Measurements from ENCODE around the gene FRAS1.

DNA sequence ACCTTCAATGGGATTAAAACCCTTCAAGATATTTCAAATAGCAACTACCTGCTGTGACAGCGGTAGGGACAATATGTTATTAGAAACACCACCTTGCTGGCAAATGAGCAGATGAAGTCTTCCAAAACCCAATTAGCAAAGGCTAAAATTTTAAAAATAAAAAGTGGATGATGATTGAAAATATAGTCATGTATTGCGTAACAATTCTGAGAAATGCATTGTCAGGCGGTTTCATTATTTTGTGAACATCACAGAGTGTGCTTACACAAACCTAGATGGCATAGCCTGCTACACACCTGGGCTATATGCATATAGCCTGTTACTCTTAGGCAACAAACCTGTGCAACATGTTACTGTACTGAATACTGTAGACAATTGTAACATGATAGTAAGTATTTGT, 403.2 kb downstream of the FRAS1 start:
- TF ChIP-seq EZH2 (IDR thresholded peaks at IDR 0.05) (no peak), POLR2AphosphoS5 (IDR thresholded peaks at IDR 0.05; ENCODE audit: borderline replicate concordance, low read depth, low read length) (no peak), FOXP2 (optimal IDR thresholded peaks at IDR 0.05; ENCODE audit: control extremely low read depth, extremely low read length, insufficient read depth) (no peak)
